HG03520 (cell line): Measurements from ENCODE around the gene PREB.

Experiments
- ATAC-seq: cut with Tn5 transposase; IDR thresholded peaks from one replicate; pipeline ENCODE4 v1.9.1; 2021; ENCODE audit warnings: mild to moderate bottlenecking, moderate library complexity; ENCODE audit not compliant: unreplicated experiment

Gene PREB

GRCh38 chr2:27083410-27084296, 50.8 kb downstream of the PREB start:
- ATAC-seq = no peak

GRCh38 chr2:27082773-27083409, 51.5 kb downstream of the PREB start:
- ATAC-seq = no peak

GRCh38 chr2:27081984-27082772, 52.3 kb downstream of the PREB start:
- no peak for ATAC-seq
